CD4-positive, alpha-beta T cell treated with Interleukin-17A for 4 hours (primary cell): ENCODE data around the gene PCSK6.

Experiments used
- DNase-seq: peaks from one replicate; pipeline ENCODE4 v3.0.0-alpha.2; 2020; ENCODE audit warnings: mixed read lengths

The PCSK6 gene

DNA sequence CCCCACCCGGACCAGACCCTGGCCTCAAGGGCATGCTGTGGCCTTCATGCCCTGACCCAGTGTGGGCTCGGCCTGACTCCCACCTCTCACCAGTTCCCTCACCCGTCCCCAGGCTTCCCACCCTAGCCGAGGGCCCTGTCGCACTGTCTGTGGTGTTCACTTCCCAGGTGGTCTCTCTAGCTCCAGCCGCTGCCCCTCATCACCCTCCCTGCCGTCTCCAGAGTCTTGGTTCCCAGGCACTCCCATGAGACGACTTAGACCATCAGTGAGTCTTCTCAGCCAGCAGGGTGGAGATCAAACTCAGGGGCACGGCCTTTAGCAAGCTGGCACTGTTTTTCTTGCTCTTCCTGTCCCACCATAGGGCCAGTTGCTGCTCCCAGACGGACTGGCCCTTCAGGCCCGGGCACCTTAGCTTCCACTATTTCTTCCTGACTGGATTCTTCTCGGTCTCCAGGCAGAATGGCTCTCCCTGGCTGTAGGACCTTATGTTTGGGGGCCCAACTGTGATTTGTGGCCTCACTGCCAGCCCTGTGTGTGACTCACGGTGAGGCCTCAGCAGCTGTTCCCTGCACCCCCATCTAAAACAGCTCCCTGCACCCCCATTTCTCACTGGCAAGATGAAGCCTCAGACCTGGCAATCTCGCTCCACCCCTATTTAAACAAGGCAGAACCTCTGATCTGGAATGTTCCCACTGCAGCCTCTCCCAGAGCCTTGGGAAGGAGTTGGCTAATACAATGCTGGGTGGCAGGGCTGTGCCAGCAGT lies 9.4 kb upstream of the PCSK6 start:
- no peak for DNase-seq

DNA sequence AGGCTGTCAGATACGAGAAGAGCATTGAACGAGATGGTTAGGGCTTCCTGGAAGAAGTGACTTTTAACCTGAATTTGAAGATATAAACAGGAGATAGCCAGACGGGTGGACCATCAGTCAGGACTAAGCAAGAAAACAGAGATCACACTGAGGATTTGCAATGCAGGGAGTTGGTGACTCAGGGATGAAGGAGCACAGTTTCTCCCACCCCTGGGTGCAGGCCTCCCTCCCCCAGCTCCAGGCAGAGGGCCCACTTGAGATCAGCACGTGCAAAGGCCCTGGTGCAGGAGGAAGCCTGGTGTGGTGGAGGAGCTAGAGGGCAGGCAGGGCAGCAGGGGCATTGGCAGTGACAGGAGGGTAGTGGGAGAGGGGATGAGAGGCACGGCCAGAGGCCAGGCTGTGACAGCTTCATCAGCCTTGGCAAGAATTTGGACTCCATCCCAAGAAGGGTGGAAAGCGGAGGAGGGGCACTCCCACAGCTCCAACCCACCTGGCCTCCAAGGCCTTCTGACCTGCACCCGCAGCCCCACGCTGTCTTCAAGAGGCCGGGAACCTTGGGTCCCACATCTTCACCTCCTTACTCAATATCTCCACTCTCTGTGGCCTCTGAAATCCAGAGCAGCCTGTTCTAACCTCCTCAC lies 8.7 kb upstream of the PCSK6 start:
- no peak for DNase-seq

DNA sequence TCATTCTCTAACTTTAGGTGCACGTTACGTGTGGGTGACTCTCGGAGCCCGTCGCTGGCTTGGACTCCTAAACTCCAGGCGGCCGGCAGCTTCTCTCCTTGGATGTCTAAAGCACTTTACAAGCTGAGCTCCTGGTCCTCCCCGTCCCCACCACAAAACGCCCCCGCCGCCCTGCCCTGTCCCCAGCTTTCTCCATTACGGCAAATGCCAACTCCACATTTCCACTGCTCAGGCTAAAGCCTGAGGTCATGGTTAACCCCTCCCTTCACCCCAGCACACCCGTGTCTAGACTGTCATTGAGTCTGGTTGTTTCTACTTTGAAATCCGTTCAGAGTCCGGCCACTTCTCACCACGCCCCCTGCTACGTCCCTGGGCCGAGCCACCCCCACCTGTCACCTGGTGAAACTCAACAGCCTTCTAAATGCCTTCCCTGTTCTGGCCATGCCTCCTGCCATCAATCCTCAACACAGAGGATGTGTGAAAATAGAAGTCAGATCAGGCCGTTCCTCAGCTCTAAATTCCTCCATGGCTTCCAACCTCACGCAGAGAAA lies 8.1 kb upstream of the PCSK6 start:
- no peak for DNase-seq

DNA sequence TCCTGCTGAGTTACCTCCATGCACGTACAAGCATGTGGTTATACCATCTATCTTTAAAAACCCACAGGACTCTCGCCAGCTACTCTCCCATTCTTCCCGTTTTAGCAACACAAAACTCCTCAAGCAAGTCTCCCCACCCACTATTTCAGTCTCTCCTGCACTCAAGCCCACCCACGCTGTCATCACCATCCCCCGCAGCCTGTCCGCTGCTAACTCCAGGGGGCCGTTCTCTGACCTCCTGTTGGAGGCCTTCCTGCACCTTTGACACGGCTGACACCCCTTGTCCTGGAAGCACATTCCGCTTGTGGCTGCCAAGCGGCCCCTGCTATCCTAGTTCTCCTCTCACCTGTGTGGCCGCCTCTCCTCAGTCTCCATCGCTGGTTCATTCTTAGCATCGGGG lies 7.5 kb upstream of the PCSK6 start:
- DNase-seq: no peak

DNA sequence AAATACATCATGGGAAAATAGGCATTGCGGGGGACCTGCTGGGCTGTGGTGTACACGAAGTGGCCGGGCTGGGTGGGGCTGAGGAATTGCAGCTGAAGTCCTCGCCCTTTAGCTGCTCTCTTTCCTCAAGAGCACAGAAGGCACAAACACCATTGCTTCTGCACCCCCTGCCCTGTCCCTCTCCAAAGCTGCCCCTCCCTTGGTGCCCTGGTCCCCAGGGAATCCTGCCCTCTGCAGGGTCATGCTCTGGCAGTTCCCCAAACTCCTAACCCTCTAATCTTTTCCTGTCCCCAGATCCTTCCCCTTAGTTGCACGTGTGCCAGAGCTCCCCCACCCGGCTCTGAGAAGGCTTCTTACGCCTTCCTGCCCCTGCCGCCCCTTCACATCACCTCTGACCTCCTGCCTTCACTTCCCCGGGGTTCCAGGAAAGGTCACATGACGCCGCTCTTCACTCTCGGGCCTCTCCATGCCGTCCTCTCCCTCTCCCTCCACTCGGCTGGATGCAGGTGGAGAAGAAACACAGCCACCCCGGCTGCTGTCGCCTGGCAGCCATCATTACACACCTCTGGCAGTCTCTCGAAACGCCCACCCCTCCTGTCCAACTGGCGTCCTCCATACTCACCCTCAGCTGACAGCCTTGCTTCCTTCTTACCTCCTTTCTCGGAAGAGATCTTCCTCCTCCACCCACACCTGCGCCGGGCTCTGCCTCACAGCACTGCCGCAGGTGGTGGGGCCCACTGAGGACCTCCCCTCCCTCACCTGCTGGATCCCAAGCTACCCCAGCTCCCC lies 6.9 kb upstream of the PCSK6 start:
- no peak for DNase-seq

DNA sequence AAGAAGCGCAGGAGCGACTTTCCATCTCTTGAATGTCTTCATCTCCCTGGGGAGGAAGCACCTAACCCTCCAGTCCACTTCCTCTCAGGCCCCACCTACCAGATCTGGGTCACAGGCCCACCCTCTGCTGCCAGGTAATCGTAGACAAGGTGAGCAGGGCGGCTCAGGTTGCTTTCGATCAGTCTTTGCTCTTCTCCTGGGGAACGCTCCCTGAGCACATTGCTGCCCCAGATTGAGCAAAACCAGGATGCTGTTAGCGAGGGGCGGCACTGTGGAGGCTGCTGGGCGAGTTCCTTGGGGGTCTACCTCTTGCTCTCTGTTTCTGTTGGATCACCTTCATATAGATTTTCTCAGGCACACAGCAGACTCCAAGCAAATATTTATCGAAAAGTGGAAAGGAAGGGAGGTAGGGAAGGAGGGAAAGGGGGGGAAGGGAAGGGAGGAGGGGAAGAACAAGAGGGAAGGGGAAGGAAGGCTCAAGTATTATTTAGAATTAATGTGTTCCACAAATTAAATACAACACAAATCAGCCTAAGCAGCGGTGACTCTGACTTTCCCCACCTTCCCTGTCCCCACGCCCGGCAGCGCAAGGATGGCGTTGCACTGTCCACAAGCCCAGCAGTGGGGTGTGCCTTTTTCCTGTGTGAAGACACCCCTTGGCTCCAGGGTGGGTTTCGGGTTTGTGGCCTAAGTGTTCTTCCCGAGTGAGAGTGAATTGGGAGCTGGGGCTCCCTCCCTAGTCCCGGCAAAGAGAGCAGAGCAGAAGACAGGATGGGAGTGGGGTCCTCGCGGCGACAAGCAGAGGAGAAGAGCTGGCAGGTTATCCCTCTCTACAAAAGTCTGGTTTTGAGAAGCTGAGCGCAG lies 6.1 kb upstream of the PCSK6 start:
- no peak for DNase-seq

DNA sequence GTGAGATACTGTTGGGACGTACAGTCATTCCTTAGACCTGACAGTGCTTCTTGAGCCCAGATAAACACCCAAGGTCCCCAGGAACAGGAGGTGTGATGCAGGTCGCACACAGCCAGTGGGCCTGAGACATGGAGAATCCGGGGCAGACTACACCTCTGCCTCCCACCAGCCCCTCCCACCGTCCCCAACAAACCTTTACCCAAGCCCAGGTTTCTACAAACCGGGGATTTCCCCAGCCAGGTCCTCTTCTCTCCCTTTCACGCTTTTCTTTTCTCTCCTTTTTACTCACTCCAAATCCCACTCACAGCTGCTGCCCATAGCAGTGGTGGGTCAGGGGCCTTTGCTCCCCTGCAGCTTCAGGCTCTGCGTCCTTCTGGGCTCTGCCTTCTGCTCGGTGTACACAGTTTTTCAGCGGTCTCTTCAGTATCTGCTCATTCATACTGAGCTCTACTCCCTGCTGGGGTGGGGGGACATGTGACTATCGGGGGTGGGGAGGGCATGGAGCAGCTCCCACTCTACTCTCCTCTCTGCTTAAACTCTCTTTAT lies 4.8 kb upstream of the PCSK6 start:
- DNase-seq: no peak

DNA sequence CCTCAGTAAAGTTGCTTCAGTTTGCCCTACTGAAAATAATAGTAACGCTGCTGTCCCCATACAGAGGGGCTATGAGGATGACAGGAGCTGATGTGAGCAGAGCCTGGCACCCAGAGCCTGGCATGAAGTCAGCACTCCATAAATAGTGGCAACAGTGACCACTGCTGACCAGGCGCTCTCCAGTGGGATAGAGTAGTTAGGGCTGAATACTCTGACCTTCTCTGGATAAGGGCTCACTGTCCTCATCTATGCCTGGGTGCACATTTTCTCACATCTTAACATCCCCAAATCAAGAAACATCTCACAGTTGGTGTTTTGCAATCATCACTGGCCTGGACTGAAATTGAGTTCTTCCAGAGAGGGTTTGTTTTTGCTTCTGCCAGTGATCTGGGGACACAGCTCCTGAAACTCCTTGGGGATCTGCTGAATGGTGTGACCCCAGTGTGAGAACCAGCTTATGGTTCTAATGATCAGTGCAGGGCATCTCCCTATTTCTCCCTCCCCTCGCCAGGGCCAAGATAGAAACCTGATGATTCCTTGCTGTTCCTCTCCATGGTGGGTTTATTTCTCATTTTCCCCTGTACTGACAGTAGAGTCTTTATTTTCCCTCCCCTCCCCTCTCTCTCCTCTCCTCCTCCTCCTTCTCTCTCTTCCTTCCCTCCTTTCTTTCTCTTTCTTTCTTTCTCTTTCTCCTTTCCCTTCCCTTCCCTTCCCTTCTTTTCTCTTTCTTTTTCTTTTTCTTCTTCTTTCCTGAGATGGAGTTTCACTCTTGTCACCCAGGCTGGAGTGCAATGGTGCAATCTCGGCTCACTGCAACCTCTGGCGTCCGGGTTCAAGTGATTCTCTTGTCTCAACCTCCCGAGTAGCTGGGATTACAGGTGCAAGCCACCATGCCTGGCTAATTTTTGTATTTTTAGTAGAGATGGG lies 3.5 kb upstream of the PCSK6 start:
- no peak for DNase-seq

DNA sequence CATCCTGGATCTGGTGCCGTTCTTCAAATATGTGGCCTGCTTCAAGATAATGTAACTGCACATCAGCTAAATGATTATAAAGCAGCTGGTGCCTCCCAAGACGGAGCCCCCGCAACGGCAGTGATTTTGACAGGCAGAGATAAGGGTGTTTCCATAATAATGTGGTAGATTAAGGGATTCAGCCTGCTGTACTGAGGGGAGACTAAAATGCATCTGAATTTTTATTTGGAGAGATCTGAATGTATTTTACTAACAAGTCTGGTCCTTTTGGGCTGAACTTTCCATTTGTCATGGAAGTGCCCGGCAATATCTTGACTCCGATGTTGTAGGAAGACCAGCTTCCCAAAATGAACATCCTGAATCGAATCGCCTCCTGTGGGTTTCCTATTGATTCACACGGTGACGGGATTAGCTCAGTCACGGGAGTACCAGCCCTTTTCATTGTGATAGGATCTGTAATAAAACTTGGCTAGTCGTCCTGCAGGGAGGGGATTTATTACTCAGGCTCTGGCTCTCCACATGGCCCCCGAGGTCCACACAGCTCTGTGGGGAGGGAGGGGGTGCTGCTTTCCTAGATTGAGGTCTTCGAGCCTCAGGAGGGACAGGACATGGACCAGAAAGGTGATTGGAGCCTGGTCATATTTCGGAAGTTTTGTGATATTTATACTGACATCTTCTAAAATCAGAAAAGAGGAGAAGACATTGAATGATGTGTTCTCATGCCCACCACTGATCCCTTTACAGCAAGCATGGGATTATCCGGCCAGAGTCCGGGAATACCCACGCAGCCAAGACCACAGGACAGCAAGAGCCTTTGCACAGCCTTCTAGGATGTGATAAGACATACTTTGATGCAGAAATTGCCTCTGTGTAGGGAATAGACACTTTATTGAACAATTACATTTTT lies 2.5 kb upstream of the PCSK6 start:
- no peak for DNase-seq

DNA sequence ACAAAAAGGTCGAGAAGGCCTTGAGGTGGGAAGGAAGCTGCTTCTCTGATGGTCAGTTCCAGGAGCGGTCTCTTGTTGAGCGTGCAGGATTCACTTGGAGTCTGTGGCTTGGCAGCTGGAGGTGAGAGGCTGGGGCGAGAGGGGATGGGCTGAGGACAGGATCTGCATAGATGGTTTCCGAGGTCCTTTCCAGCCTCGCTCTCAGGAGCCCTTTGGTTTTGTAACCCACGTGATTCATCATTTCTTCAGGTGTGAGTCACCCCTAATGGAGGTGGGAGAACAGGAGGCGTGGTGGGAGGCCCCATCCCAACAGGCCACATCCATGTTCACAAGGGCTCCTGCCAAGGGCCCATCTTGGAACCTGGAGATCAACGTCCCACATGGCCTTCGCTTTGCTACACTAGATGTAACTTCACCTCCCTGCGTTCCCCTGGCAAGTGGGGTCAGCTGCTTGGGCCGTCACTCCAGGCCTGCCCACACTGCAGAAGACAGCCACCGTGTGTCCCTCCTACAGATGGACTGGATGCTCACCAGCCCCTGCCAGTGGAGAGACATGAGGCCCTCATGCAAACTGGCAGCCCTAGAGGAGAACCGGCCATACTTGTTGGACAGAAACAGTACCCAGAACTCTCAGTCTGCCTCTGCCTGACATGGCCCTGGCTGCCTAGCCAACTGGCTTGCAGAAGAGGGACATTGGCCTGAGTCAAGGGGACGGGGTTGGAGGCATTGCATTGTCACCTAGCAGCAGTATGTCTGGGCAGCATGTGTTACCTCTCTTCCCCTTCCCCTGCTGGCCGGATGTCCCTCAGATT lies 1.6 kb upstream of the PCSK6 start:
- DNase-seq: no peak

DNA sequence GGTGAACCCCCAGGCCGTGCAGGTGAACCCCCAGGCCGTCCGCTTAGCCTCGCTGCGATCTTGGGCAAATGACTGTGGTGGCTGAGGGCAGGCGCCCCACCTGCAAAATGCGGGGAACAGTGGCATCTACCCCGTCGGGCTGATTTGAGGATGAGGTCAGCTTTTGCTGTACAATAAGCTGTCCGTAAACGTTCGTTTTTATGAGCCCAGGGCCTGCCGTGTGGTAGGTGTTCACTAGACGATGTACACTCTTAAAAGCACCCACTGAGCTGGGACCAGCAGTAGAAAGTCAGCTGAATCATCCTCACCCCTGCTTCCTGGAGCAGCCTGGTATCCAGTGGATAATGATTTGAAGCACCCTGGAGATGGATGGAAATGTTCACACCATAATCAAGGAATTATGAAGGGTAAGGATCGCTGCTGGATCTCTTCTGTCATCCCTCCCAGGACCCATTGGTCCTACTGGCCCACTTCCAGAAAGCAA lies 943 bp upstream of the PCSK6 start:
- DNase-seq: no peak

DNA sequence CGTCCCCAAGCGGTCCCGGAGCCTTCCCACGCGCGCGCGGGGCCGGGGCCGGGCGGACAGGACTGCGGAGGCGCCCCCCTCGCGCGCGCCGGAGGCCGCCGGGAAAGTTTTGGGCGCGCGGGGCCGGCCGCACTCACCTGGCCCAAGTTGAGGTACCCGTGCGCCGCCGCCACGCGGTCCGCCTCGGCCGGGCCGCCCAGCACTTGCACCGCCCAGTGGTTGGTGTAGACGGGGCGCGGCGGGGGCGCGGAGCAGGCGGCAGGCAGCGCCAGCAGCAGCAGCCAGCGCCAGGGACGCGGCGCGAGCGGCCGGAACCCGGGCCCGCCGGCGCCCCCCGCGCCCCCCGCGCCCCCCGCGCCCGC lies 289 bp downstream of the PCSK6 start:
- DNase-seq: no peak

DNA sequence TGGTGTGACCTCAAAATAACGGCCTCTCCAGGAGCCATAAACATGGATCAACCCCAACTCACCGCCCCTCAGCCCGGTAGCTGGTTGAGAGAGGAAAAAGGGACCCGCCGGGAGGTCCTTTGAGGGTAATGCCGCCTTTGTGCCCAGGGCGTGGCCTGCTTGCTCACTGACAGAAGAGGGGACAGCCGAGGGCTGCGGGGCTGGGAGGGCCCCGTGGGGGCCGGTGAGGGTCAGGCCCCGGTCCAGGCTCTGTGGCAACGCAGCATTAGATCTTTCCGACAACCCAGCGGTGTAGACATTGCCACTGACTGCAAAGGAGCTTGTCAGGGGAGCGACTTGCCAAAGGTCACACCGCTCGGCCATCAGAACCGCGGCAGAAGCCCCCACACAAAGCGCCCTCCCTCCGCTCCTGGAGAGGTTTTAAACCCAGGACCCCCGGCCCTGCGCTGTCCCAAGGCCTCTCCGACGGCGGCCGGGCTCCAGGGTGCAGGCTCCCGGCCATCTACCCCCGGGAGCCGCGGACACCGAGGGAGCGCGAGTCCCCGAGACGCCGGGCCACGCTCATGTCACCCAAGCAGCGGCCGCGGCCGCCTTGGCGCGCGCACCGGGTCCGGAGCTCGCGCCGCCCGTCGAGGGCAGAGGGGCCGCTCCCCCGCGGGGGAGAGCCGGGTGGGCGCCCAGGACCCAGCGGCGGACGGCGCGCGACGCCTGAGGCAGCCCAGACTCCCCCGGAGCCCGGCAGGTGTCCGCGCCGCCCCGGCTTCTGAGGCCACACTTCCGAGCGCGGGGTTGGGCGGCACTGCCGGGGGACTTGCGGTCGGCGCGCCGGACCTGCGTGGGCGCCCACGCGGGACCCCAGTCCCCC lies 975 bp downstream of the PCSK6 start:
- DNase-seq: no peak

DNA sequence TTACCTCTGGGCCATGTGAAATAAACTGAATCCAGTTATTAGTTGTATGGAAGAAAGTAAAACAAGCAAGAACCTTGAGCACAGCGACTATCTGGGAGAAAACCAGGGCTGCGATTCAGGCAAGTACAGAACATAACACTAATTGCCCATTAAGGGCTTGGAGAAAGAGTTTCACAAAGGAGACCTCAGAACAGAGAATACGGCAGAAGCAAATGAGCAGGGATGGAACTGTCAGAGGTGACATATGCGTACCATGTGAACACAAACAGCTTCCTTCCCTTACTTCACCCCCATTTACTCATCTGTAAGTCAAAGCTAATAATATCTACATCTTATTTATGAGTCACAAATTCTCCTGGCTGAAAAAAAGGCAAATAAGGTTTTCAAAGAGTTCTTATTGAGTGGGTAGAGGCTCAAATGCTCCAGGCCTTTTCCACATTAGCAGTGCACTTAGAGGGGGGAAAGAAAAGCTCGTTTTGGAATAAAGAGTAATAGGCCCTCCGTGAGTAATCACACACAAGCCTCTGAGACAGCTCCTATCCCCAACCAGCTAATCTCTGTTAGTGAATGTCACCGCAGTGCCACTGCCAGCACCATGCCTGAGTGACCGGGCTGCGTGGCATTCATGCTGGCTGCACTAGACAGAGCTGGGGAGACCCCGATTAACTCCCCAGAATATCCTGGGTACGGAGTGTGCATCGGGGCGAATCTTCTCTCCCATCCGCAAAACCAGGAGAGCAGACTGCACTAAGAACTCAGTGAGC lies 2.6 kb downstream of the PCSK6 start:
- DNase-seq: no peak

DNA sequence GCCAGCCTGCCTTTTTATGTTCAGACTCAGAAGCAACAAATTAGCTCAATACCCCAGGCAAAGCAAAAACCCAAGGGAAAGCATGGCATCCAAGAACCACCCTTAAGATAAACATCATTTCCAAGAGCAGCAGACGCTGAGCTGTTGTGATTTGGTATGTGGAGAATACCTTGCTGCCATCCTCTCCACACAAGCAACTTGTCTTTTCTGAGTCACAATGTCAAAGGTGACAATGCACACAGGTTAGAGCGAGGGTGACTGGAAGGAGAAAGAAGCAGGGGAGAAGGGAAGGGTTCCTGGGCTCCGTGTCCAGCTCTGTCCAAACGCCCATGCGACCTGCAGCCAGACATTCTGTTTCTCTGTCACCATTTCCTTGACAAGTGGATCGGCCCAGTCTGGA lies 6.0 kb downstream of the PCSK6 start:
- DNase-seq: no peak

DNA sequence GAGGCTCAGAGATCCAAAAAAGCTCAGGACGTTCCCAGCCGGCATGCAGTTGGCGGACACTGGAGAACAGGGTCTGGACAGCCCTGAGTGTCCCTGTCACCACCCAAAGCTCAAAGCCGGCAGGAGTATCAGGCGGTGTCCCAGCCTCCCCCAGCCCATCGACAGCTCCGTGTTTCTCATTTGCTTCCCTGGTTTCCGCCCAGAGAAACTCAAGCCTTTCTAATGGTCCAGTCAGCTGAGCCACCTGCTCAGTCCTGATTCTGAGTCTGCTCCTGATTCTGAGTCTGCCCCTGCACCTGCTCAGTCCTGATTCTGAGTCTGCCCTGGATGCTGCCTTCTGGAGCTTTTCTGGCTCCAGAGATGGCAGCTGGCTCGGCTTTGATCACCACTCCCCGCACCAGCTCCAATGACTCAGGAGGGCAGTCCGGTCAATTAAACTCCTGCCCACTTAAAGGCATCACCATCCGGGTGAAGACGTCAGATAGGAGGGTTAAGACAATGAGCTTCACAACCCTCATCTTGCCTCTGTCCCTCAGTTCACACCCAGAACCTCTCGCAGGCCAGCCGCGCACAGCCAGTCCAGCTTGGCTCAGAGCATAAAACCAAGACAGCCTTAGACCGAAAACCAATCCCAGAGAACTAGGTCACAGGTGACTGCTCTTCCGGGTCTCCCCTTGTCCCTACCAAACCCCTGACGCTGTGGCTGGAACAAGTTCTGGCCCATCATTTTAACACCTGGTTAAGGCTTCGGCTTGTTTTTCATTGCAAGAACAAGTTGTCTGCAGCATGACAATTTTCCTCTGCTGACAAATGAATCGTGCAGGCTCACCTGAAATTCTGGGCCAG lies 6.8 kb downstream of the PCSK6 start:
- no peak for DNase-seq
